Right lobe of liver (tissue), 4 donors: Measurements from ENCODE around the gene SF3A2.

Experiments used
- POLR2A ChIP-seq: fragments of 450-650 bp; IDR thresholded peaks from one replicate; pipeline ENCODE4 v1.6.1; 2017; ENCODE audit warnings: antibody characterized with exemption, mild to moderate bottlenecking
- TF ChIP-seq, protein P1 (sequence below), 4 donors: fragments of 200-600 bp in 3 of 4; fragments of 450-650 bp in 1 of 4; IDR thresholded peaks; one replicate each; pipeline versions ENCODE4 v1.5.1 to v1.8.0; 2016 to 2022; ENCODE audit warnings: antibody characterized with exemption in 4 of 4, mild to moderate bottlenecking in 2 of 4
- donor health status: DM: no; HTN: no; CAD: no.
- donor health status: DM: no; HTN: no; CAD: no.
- donor health status: DM: no; HTN: yes; CAD: no.

DNA sequence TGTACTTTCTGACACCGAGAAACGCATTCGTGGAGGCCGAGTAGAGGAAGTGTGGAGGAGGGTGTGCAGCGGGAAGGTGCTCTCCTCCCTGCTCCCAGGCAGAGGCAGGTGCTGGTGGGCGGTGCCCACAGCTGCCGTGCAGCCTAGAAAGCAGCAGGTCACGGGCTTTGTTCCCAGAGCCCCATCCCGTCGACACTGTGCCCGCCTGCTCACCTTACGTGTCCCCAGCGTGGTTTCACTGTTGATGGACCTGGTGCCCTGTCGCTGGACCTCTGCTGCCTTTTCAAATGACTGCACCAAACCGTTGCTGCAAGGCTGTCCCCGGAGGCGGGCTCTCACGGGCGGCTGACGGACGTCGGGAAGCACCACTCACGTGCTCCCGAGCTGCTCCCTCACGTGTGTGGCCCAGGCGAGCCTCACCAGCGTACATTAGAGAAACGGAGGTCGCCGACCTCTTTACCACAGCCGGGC lies 21.3 kb upstream of the SF3A2 start:
- TF ChIP-seq, protein P1, sequence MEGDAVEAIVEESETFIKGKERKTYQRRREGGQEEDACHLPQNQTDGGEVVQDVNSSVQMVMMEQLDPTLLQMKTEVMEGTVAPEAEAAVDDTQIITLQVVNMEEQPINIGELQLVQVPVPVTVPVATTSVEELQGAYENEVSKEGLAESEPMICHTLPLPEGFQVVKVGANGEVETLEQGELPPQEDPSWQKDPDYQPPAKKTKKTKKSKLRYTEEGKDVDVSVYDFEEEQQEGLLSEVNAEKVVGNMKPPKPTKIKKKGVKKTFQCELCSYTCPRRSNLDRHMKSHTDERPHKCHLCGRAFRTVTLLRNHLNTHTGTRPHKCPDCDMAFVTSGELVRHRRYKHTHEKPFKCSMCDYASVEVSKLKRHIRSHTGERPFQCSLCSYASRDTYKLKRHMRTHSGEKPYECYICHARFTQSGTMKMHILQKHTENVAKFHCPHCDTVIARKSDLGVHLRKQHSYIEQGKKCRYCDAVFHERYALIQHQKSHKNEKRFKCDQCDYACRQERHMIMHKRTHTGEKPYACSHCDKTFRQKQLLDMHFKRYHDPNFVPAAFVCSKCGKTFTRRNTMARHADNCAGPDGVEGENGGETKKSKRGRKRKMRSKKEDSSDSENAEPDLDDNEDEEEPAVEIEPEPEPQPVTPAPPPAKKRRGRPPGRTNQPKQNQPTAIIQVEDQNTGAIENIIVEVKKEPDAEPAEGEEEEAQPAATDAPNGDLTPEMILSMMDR (IDR thresholded peaks at IDR 0.05) = no peak
- no peak for TF ChIP-seq POLR2A
